Amygdala (tissue), 56 donors: Measurements from ENCODE around the gene PDLIM1.

Experiments
- DNase-seq, 56 donors: peaks; one replicate each; lab custom pipeline; 2025; lab: John Stamatoyannopoulos, UW

PDLIM1 gene

DNA sequence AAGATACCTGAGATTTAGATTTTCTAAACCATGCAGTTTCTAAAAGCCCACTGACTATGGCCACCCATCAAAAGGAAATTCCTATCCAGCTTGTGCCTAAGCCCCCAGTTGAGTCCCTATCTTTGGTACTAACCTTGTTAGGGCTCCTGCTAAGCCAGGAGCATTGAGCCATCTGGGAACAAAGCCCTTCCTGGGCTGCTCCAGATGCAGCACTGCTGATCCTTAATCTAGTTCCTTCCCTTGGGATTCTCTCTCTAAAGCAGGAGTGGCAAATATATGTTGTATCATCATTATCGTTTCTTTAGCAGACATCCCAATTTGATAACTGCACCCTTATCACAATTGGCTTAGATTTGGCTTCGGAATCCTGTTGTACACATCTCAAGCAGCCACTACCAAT lies 24.7 kb upstream of the PDLIM1 start:
- no peak for DNase-seq

GRCh38 chr10:95314192-95314918 lies 23.6 kb upstream of the PDLIM1 start:
- no peak for DNase-seq

- DNase-seq, result no peak
Measured at GRCh38 chr10:95312986-95313495, 22.2 kb upstream of the PDLIM1 start.

GRCh38 chr10:95312257-95312656 lies 21.5 kb upstream of the PDLIM1 start:
- DNase-seq, result no peak

DNA sequence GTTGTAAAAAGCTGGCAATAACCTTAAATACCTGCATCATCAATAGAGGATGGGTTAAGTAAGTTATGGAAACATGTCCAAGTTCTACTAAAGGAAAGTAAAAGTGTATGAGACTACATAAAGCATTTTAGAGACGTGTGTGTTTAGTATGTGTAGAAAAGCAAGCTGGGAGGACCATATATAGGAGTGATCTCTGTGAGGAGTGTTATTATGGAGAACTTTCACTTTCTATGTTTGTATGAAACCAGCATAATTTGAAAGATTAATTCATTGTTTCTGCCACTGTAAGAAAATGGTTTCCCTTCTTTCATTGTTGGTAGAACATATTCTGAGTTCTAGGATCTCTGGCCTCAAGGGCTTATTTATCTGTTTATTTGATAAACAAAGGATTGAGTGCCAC lies 19.2 kb upstream of the PDLIM1 start:
- no peak for DNase-seq

- peak in 2 of 56 donors; percentile 11 to 13 for DNase-seq
Measured at GRCh38 chr10:95308389-95309302, 17.8 kb upstream of the PDLIM1 start.

DNA sequence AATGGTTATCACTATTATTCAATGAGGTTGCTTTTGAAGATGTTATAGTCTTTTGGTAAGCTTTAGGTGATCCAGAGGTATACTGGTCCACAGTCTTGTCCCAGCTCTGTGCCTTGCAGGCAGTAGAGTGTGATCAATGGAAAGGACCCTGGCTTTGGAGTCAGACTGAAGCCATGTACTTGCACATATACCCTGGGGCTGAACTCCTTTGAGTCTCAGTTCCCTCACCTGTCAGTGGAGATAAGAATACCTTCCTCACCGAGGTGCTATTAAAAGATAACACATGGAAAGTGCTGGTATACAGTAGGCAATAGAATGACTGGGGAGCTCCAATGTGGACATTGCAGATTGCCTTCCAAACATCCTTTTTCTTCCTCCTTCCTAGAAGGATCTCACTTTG lies 16.0 kb upstream of the PDLIM1 start:
- DNase-seq, result no peak

DNA sequence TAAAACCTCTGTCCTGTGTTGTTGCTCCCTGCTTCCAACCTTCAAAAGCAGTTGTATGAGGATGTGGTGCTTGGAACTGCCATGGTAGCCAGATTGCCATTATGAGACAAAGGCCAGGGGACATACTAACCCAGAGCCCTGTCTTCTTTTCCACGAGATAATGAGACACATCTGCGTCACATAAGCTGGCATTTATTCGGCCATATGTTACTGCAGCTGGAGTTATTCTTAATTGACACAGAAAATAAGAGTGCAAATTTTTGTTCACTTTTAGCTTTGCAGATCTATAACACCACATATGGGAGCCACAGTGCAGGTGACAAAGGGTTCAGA lies 15.5 kb upstream of the PDLIM1 start:
- DNase-seq, result no peak

GRCh38 chr10:95305606-95306317 lies 15.0 kb upstream of the PDLIM1 start:
- DNase-seq, result no peak

GRCh38 chr10:95304976-95305375 lies 14.2 kb upstream of the PDLIM1 start:
- DNase-seq, result no peak

DNA sequence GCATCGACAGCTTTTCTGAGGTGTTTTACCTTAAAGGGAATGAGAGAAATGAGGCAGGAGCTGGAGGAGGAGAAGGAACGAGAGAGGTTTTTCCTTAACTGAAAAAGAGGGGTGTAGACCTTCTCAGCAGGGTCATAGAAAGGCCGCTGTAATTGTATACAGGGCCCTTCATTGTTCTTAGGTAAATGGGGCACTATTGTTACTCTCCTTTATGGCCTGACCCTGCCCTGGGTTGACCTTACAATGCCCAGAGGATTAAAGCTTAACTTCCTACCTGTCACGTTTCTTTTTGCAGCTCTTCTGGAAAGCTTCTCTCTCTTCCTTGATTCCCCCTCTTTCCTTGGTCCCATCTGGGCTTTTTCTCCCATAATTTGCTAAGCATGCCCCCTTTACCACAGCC lies 13.7 kb upstream of the PDLIM1 start:
- no peak for DNase-seq

DNA sequence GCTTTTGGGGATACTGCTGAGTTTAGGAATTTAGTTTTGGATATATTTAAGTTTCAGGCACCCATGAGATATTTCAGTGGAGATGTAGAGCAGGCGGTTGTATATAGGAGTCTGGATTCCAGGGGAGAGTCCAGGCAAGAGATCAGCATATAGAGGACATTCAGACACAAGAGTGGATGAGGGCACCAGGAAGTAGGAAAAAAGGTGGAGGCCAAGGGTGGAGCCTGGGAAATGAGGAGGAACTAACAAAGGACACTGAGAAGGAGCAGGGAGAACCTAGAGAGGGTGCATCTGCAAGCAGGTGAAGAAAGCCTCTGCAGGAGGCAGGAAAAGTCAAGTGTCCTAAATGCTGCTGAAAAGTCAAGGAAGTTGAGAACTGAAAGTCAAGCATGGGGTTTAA lies 13.1 kb upstream of the PDLIM1 start:
- no peak for DNase-seq

DNA sequence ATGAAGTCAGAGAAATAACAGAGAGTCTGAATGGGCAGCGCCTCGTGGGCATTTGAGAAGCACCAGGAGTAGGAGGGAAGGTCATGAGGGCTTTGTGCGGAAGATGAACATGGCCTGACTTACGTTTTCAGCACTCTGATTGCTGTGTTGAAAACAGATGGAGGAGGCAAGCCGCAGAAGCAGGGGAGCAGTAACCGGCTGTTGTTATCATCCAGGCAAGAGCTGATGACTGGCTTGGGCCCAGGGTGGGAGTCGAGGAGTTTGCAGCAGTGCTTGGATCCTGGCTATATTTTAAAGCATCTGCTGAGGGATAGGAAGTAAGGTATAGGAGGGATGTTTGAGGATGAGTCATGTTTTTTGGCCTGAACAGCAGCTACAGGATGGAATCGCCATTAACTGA lies 12.7 kb upstream of the PDLIM1 start:
- peak in 2 of 56 donors; percentile 16 to 22 for DNase-seq

DNA sequence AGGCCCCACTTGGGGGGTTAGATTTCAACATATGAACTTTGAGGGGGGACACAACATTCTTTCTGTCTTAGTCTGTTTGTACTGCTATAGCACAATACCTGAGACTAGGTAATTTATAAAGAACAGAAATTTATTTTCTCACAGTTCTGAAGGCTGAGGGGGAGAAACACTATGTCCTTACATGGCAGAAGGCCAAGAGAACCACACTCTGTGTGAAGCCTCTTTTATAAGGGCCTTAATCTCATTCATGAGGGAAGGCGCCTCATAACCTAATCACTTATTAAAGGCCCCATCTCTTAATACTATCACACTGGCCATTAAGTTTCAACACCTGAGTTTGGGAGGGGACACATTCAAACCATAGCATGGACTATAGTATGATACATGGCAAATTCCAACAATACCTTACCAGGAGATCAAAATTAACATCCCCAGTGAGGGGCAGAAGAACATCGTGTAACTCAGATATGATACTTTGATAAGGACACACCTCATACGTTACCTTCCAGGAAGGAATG lies 9.3 kb upstream of the PDLIM1 start:
- no peak for DNase-seq

DNA sequence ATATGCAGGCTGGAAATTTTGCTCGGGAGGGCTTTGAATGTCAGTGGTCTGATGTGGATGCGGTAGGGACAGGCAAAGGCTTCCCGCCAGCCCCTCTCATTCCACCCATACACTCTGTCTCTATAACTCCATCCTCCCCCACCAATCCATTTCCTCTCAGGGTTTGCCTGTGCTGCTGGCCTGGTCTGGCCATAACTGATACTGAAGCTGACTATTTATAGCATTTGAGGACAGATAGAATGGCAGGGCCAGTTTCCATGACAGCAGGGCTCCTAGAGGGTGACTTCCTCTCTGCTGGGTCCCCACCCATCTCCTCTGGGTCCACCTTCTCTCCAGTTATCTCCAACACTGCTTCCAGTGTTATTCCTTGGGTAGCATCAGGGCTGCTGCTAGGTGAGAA lies 6.6 kb upstream of the PDLIM1 start:
- no peak for DNase-seq

DNA sequence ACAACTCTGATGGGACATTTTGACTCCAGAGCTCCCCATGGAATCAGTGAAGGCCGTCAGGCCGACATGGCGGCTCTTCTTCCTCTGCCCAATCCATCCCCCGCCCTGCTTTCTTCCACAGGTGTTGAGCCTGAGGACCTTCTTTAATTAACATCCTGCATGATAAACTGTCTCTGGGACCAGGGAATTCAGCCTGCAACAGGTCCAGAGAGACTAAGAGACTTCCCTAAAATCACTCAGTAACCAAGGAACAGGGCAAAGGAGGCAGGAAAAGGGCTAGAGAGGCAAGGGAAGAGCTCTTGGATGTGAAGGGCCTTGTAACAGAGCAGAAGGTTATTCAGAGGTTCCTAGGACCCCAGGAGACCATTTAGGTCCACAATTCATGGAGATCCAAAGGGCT lies 6.0 kb upstream of the PDLIM1 start:
- DNase-seq, result no peak

GRCh38 chr10:95295031-95295755 lies 4.4 kb upstream of the PDLIM1 start:
- DNase-seq, result peak in 1 of 56 donors; percentile 12

GRCh38 chr10:95293631-95294030 lies 2.8 kb upstream of the PDLIM1 start:
- no peak for DNase-seq

- DNase-seq, result no peak
Measured at GRCh38 chr10:95291365-95292039, 699 bp upstream of the PDLIM1 start.
